Measurements from ENCODE around the gene RPTOR.

RPTOR gene

DNA sequence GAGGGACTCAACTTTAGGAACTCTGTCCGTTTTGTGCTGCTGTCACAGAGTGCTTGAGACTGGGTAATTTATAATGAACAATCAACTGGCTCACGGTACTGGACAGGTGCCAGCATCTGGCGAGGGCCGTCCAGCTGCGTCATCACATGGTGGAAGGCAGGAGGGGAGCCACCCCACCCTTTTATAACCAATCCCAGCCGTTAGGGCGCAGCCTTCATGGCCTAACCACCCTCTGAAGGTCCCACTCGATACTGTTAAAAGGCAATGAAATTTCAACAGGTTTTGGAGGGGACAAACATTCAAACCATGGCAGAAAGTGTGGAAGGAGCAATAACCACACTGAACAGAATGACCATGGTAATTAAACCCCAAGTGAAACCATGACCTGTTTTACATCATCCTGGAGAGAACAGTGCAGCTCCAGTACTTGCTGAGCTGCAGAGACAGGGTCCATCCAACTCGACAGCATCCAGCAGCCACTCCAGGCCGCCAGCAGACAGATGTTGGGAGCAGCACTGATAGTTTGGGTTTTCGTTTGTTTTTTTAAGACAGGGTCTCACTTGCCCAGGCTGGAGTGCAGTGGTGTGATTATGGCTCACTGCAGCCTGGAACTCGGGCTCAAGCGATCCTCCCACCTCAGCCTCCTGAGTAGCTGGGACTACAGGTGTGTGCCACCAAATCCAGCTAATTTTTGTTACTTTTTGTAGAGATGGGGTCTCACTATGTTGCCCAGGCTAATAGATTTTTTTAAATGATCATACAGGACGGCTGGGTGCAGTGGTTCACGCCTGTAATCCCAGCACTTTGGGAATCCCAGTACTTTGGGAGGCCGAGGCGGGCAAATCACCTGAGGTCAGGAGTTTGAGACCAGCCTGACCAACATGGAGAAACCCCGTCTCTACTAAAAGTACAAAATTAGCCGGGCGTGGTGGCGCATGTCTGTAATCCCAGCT is 458.0 kb downstream of the RPTOR start:
- peak; percentile 55 for DNase-seq (ENCODE audit: low read depth)

DNA sequence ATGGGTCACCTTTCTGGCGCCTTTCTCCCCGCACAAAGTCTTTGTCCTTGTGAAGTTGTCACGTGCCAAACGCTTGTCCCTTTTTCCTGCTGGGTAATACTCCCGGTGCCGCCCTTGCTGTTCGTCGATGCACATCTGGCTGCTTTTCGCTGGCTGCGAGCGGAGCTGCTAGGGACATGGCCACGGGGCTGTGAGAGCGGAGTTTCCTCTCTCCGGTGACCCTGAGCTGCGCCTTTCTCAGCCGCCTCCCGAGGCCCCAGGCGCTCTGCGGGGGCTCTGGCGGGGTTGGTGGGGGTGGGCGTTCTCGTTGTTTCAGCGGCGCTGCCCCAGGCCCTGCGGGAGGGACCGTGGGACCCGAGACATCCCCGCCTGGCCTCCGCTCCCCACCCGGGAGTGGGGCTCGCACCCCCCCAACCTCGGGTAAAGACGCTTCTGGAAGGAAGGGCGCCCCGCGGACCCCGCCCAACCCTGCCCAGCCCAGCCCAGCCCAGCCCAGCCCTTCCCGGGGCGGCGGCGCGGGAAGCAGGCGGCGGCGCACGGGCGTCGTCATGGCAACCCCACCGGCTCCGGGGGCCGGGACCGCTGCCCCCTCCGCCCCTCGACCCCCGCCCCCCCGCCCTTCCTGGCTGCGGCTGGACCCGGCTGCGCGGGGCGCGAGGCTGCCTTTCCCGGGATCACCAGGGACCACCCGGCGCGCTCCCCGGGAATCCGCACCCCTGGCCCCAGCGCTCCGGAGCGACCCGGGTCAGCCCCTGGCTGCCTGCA is 459.3 kb downstream of the RPTOR start:
- DNase-seq (ENCODE audit: low read depth): no peak

- DNase-seq (ENCODE audit: low read depth): no peak
Measured at GRCh38 chr17:81006891-81007290, 462.3 kb downstream of the RPTOR start.

- DNase-seq (ENCODE audit: low read depth): no peak
Measured at GRCh38 chr17:81008140-81008539, 463.5 kb downstream of the RPTOR start.

DNA sequence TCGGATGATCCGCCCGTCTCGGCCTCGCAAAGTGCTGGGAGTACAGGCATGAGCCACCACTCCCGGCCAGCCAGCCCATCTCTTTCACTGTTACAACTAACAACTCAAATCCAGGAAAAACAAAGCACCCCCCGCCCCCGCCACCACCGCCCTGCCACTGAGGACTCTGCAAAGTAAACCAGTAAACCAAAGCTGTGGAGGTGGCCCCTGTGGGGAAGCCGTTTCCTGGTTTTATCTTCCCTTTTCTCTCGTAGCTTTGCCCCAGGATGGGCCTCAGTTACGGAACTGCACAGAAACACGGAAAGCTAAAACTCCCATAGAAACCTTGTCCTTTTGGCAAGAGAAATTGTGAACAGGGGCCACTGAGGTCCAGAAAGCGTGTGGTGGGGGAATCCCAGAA is 464.5 kb downstream of the RPTOR start:
- DNase-seq (ENCODE audit: low read depth): no peak

GRCh38 chr17:81010935-81011334 is 466.3 kb downstream of the RPTOR start:
- no peak for DNase-seq (ENCODE audit: low read depth)

GRCh38 chr17:81011951-81012350 is 467.3 kb downstream of the RPTOR start:
- DNase-seq (ENCODE audit: low read depth): no peak

DNA sequence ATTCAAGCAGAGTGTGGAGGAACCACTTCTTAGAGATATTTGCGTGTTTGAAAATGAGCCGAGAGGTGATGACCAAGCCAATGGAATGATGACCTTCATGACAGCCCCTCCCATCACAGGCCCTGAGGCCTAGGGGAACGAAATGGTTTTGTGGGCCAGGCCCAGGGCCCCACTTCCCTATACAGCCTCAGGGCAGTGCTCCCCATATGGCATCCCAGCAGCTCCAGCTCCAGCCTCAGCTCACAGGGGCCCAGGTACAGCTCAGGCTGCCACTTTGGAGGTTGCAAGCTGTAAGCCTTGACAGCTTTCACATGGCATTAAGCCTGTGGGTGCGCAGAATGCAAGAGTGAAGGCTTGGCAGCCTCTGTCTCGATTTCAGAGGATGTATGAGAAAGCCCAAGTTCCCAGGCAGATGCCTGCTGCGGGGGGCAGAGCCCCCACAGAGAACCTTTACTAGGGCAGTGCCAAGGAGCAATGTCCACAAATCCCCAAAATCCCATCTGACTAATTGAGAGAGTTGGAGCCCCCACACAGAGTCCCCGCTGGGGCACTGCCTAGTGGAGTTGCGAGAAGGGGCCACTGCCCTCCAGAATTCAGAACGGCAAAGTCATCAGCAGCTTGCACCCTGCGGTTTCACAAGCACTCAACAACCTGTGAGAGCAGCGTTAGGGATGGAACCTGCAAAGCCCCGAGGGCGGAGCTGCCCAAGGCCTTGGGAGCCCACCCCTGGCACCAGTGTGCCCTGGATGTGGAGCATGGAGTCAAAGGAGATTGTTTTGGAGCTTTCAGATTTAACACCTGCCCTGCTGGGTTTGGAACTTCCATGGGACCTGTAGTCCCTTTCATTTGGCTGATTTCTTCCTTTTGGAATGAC is 468.2 kb downstream of the RPTOR start:
- no peak for DNase-seq (ENCODE audit: low read depth)

GRCh38 chr17:81013642-81014041 is 469.0 kb downstream of the RPTOR start:
- no peak for DNase-seq (ENCODE audit: low read depth)

GRCh38 chr17:81015136-81015535 is 470.5 kb downstream of the RPTOR start:
- no peak for DNase-seq (ENCODE audit: low read depth)

Measured in fibroblast of the conjunctiva (primary cell).